D341Med (cell line): ENCODE measurements around the gene SART3.

Experiments used
- DNase-seq: peaks from one replicate; pipeline ENCODE4 v3.0.0; 2012; ENCODE audit warnings: low spot score

The SART3 gene

GRCh38 chr12:108519558-108519957 is 41.4 kb downstream of the SART3 start:
- DNase-seq: no peak

DNA sequence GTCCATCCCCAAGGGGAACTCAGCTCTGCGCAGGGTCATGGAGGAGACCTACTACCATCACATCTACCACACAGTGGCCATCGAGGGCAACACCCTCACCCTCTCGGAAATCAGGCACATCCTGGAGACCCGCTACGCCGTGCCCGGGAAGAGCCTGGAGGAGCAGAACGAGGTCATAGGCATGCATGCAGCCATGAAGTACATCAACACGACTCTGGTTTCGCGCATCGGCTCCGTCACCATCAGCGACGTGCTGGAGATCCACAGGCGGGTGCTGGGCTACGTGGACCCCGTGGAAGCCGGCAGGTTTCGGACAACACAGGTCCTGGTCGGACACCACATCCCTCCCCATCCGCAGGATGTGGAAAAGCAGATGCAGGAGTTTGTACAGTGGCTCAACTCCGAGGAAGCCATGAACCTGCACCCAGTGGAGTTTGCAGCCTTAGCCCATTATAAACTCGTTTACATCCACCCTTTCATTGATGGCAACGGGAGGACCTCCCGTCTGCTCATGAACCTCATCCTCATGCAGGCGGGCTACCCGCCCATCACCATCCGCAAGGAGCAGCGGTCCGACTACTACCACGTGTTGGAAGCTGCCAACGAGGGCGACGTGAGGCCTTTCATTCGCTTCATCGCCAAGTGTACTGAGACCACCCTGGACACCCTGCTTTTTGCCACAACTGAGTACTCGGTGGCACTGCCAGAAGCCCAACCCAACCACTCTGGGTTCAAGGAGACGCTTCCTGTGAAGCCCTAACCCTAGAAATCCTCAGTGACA is 42.1 kb downstream of the SART3 start:
- no peak for DNase-seq

DNA sequence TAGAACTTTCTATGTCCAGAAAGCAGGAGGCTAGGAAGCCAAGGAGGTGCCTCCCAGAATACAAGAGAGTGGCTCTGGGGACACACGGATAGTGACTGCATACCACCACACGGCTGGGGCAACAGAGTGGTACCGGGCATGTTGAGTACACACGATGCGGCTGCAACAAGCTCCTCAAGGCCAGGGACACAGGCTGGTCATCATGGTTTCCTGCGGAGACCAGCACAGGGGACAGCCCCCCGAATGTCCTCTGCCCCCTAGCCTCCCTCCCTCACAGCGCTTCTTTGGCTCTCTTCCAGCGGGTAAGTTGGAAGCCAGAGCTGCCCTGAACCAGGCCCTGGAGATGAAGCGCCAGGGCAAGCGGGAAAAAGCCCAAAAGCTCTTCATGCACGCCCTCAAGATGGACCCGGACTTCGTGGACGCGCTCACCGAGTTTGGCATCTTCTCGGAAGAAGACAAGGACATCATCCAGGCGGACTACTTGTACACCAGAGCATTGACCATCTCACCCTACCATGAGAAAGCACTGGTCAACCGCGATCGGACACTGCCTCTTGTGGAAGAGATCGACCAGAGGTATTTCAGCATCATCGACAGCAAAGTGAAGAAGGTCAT is 42.8 kb downstream of the SART3 start:
- DNase-seq: no peak

GRCh38 chr12:108517288-108518100 is 43.5 kb downstream of the SART3 start:
- no peak for DNase-seq

- DNase-seq: no peak
Measured at GRCh38 chr12:108516511-108517275, 44.3 kb downstream of the SART3 start.

DNA sequence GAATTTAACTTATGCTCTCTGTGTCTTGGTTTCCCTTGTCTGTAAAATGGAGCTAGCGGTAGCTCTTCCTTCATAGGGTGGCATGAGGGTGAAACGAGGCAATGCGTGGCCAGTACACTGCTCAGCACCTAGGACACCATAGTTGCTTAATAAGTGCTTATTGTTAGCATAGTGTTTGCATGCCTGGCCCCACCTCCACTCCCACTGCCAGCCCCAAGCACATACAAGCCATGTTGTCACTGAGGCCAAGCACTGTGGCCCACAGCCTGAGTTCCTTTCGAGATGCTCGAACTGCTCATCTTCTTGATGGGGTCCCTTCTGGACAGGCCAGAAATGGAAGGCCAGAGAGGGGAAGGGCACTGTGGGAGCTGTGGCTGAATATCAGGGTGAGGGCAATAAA is 45.1 kb downstream of the SART3 start:
- DNase-seq: no peak

DNA sequence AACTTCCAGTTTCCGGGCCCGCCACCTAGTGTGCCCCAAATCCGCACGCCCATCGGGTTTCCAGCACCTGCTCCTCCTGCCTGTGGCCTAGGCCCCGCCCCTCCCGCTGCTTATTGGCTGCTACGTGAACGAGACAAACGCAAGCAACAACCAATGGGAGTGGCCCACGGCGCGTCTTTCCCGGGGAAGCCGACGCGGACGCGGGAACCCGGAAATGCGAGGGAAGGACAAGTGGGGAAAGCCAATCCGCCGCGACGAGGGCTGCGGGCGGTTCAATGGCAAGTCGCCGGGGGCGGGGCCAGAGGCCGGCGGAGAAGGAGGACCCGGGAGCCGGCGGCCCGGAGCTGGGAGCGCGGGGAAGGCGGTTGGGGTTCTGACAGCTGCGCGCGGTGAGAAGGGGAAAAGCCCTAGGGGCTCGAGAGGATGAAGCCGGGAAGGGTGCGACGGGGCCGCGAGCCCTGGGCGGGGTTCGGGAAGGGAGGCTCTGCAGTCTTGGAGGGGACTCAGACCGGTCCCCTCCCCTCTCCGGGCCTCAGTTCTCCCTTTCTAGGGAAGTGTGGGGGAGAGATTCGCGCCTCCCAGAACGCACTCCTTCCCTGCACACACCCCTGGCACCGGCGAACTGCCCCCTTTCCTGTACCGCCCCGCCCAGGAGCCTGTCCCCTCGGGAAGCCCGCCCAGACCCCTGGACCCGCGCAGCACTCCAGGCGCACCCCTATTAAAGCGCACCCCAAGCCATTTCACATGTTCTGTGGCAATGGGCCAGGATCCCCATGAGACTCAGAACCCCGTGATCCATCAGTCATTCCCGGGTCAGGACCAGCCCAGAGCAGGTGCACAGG is 45.8 kb downstream of the SART3 start, which contains the start of gene FICD:
FICD (plus strand) TSS at position 305 of the 842 bp plus-strand sequence. CDS start 1,696 bp downstream, outside the sequence.
- DNase-seq: peak; percentile 96

GRCh38 chr12:108514468-108514972 is 46.5 kb downstream of the SART3 start:
- no peak for DNase-seq

DNA sequence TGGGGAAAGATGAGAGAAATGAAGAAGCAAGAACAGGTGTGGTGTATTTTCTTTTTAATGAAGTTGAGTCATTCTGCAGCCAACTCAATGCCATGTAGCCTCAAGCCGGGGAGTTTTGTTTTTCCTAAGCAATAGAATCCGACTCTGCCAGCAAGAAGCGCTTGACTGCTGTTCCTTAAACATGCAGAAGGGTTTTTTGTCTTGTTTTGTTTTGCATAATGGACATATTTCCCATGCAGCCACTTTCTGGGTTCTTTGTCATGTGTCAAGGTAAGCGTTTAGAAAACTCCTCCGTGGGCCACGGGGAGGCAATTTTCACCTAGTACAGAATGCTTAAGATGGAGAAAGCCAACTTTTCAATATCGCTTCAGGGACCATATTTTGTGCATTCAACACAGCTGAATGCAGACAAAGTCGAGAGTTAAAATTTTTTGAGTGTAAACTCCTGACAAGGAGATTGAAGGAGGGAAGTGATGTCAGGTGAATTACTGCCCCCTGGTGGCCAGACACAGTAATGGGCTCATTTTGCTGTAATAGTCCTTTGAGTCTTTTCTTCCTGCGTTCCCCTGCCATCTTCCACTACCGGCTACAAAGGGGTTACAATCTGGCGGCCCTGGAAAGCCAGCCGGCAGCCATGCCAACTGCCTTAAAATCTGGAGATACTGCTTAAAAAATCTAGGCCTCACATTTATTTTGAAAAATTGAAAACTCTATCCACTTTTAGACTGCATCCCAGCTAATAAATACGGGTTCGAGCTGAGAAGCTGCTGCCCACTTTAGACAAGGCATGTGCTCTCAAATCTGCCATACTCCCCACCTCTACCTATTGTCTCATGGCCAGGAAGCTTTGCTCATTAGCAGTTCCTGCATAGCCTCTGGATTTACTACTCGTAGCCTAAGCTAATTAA is 49.1 kb downstream of the SART3 start:
- peak; percentile 66 for DNase-seq

DNA sequence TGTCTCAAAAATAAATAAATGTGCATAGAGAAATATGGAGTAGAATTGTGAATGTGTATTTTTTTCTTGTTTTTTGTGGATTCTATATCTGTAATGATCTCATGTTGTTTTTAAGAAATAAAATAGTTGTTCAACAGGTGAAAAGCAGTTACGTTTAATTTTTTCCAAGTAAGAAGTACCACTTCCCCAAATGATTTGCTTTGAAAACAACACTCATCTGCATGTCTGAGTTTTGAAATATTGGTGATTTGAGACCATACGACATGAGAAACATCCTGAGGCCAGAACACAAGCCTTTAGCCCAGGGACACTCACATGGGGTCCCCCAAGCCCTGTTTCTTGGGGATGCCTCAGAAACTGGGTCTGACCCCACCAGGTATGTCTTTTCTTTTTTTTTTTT is 50.1 kb downstream of the SART3 start:
- no peak for DNase-seq

- no peak for DNase-seq
Measured at GRCh38 chr12:108509806-108510205, 51.2 kb downstream of the SART3 start.

- DNase-seq: no peak
Measured at GRCh38 chr12:108507971-108508642, 52.9 kb downstream of the SART3 start.

- no peak for DNase-seq
Measured at GRCh38 chr12:108505129-108505528, 55.8 kb downstream of the SART3 start.

DNA sequence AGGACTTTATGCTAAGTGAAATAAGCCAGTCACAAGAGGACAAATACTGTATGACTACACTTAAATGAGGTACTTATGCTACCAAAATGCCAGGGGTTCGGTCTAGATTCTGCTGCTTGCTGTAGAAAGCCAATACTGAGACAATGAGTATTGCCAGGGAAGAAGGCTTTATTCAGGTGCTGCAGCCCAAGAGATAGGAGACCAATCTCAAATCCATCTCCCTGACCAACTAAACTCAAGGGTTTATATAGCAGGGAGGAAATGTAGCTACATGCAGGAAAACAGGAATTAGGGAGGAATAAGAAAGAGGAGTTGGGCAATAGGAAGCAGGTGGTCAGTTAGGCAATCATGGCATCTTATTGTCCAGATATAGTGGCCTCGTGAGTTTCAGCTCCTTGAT is 58.1 kb downstream of the SART3 start:
- no peak for DNase-seq

- no peak for DNase-seq
Measured at GRCh38 chr12:108498136-108498535, 62.8 kb downstream of the SART3 start.

DNA sequence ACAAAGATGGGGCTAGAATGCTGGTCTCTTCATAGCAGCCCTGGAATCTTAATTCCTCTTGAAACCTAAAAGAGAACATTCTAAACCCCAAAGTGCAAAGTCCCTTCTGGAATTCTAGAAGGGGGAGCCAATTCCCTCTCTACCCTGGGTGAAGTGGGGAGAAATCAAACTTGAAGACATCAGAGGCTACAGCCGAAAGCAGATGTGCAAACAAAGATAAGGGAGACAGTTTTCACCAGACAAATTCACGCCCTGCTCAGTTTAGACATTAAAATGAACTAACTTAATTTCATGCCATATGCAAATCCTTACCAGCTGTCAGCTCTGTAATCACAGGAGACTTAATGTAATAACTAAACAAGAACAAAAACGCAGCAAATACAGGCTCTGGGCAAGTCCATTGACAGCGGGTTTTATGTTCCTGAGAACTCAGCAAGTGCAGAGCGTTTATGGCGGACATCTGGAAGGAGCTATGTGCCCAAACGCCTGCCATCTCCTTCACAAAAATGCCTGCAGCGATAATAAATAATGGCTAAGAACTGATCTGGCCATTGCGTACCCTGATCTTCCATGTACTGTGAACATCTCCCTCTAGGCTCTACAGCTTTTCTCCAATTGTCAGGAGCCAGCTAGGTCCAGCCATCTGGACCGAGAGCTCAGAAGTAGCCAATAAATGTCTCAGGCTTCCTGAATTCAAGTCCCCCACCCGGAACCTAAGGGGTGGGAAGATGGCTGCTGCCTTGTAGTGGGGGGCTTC is 65.0 kb downstream of the SART3 start:
- DNase-seq: no peak

DNA sequence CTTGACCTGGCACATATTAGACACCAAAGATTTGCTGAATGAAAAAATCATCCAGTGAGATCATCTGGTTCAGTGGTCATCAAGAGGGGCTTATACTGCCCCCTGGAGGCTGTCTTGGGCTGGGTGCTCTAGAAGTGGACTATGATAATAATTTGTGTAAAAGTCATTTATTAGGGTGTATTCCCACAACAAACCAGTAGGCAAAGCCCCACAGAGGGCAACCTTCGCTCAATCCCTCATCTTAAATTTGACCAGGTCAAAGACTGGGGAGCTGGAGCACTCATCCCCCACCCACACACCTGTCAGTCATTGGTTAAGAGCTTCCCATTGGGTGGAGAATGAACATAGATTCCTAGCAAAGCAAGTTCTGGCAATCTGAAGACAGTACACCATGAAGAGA is 65.9 kb downstream of the SART3 start:
- DNase-seq: peak; percentile 57

DNA sequence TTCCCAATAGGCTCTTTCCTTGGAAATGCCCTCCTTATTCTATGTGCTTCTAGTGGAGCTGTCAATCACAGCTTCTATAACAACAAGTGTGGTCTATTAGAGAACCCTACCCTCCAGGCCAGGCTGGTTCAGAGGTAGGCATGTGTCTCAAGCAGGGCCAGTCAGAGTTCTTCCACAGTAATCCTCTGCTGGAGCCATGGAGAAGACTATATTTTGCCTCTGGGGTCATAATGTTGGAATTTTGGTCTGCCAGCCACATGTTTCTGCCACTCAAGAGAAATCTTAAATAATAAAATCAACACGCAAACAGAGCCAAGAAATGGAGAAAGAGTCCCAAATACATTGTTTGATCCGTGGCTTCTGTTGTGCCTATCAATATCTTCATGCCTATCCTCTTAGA is 69.7 kb downstream of the SART3 start:
- no peak for DNase-seq
